ENCODE data around the gene FLOT1. TPM values are rescaled to one million over a fixed set of nuclear protein-coding genes. Genes with fewer than 3 reads are reported as not detected.

The FLOT1 gene
- polyA plus RNA-seq, 1 experiment = 155 TPM

GRCh38 chr6:30678964-30679726 lies 63.3 kb downstream of the FLOT1 start:
- Histone ChIP-seq H3K9me3 (ENCODE audit: control insufficient read depth, insufficient read depth, low read length) (no peaks in the 10 kb centered on the region; the same call in 1 of the 2 replicates), H3K27me3 (ENCODE audit: control insufficient read depth, insufficient read depth, low read length) (no peaks in the 10 kb centered on the region), H3K4me3 (ENCODE audit: low read depth, low read length) (peak overlapping the region; percentile 45), H3K27ac (ENCODE audit: low read depth, low read length) (peak overlapping the region; percentile 39)
- no peak for DNase-seq (ENCODE audit: low read depth, low spot score)
- peak; percentile 95 for TF ChIP-seq CTCF (IDR thresholded peaks at IDR 0.05; ENCODE audit: low read depth, low read length)
- ChIA-PET CTCF (interaction anchor here (0.5 to 6.6 kb wide), 27 partner anchors 8 to 863 kb away, joined by 3 to 105 read pairs (median 4); partner anchors contain the start of genes MDC1, NRM and TUBB), POLR2A (interaction anchor here (0.5 to 2.0 kb wide), 10 partner anchors 8 to 90 kb away, joined by 3 to 18 read pairs (median 4); partner anchors contain the start of genes MDC1 and NRM)

Small RNA genes within 50 kb of the gene (small RNA-seq; reads per million reads assigned to genes)
- gene RF00019 (ENCODE audit: insufficient read length, low read depth) (not detected), gene RN7SL353P (ENCODE audit: insufficient read length, low read depth) (not detected)

Other genes with a start within 250 kb of the FLOT1 start
- 41.7 and 50.0 TPM in 2 replicates for gene GNL1, start 186.2 kb downstream of the FLOT1 start, polyA plus RNA-seq (2011; rRNA removed)
- gene PRR3, start 185.4 kb downstream of the FLOT1 start, polyA plus RNA-seq (2011; rRNA removed) = 26.8 and 27.3 TPM in 2 replicates
- gene ABCF1, start 171.2 kb downstream of the FLOT1 start, polyA plus RNA-seq (2011; rRNA removed) = 32.3 and 38.7 TPM in 2 replicates
- 32.9 and 43.2 TPM in 2 replicates for gene PPP1R10, start 125.4 kb downstream of the FLOT1 start, polyA plus RNA-seq (2011; rRNA removed)
- 56.6 and 59.8 TPM in 2 replicates for gene MRPS18B, start 124.8 kb downstream of the FLOT1 start, polyA plus RNA-seq (2011; rRNA removed)
- 10.8 and 13.1 TPM in 2 replicates for gene ATAT1, start 115.8 kb downstream of the FLOT1 start, polyA plus RNA-seq (2011; rRNA removed)
- gene C6orf136, start 95.6 kb downstream of the FLOT1 start, polyA plus RNA-seq (2011; rRNA removed) = 5.1 and 5.5 TPM in 2 replicates
- gene DHX16, start 69.7 kb downstream of the FLOT1 start, polyA plus RNA-seq (2011; rRNA removed) = 27.6 and 31.9 TPM in 2 replicates
- 83.2 and 89.6 TPM in 2 replicates for gene PPP1R18, start 56.0 kb downstream of the FLOT1 start, polyA plus RNA-seq (2011; rRNA removed)
- gene NRM, start 51.7 kb downstream of the FLOT1 start, polyA plus RNA-seq (2011; rRNA removed) = 14.6 and 17.4 TPM in 2 replicates
- gene MDC1, start 25.4 kb downstream of the FLOT1 start, polyA plus RNA-seq (2011; rRNA removed) = 4.1 and 6.8 TPM in 2 replicates
- gene TUBB, start 22.3 kb downstream of the FLOT1 start, polyA plus RNA-seq (2011; rRNA removed) = 1,457 and 1,715 TPM in 2 replicates
- gene IER3, start 1.9 kb upstream of the FLOT1 start, polyA plus RNA-seq (2011; rRNA removed) = 85.2 and 98.7 TPM in 2 replicates
- 9.9 and 13.3 TPM in 2 replicates for gene DDR1, start 141.8 kb upstream of the FLOT1 start, polyA plus RNA-seq (2011; rRNA removed)
- 31.9 and 33.0 TPM in 2 replicates for gene GTF2H4, start 165.5 kb upstream of the FLOT1 start, polyA plus RNA-seq (2011; rRNA removed)
- gene VARS2, start 171.6 kb upstream of the FLOT1 start, polyA plus RNA-seq (2011; rRNA removed) = 10.3 and 12.2 TPM in 2 replicates
- not detected in 2 replicates for gene SFTA2, start 189.5 kb upstream of the FLOT1 start, polyA plus RNA-seq (2011; rRNA removed)
- gene MUCL3, start 198.3 kb upstream of the FLOT1 start, polyA plus RNA-seq (2011; rRNA removed) = not detected in 2 replicates
- gene MUC21, start 241.0 kb upstream of the FLOT1 start, polyA plus RNA-seq (2011; rRNA removed) = not detected in 2 replicates

All from AG04450 (cell line).